Measurements from ENCODE around the gene LRRC66.

DNA sequence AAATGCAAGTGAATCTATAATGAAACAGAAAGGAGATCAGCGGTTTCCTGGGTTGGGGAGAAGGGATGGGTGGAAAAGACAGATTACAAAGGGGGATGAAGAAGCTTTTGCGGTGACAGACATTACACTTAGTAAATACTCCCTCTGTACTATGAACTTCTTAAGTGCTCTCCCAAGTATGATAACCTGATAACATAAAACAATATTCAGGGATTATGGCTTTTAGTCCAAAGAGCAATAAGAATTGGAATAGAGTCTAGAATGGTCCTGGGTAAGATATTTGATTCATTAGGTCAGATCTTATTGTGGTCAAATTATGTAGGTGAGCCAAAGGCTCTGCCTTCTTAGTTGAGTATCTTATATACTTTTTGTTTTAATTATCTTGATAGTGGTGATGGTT lies 9.2 kb downstream of the LRRC66 start:
- TF ChIP-seq, protein P1, sequence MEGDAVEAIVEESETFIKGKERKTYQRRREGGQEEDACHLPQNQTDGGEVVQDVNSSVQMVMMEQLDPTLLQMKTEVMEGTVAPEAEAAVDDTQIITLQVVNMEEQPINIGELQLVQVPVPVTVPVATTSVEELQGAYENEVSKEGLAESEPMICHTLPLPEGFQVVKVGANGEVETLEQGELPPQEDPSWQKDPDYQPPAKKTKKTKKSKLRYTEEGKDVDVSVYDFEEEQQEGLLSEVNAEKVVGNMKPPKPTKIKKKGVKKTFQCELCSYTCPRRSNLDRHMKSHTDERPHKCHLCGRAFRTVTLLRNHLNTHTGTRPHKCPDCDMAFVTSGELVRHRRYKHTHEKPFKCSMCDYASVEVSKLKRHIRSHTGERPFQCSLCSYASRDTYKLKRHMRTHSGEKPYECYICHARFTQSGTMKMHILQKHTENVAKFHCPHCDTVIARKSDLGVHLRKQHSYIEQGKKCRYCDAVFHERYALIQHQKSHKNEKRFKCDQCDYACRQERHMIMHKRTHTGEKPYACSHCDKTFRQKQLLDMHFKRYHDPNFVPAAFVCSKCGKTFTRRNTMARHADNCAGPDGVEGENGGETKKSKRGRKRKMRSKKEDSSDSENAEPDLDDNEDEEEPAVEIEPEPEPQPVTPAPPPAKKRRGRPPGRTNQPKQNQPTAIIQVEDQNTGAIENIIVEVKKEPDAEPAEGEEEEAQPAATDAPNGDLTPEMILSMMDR (IDR thresholded peaks at IDR 0.05; ENCODE audit: poor library complexity, severe bottlenecking) = no peak
- TF ChIP-seq SMC3 (conservative IDR thresholded peaks at IDR 0.05; ENCODE audit: poor library complexity) (no peak), POLR2AphosphoS5 (IDR thresholded peaks at IDR 0.05) (no peak), EZH2 (IDR thresholded peaks at IDR 0.05; ENCODE audit: borderline replicate concordance, insufficient read depth, low read length, poor library complexity, severe bottlenecking) (no peak), RAD21 (conservative IDR thresholded peaks at IDR 0.05) (no peak), EP300 (conservative IDR thresholded peaks at IDR 0.05; ENCODE audit: poor library complexity, severe bottlenecking) (no peak), TAF1 (IDR thresholded peaks at IDR 0.05; ENCODE audit: low read depth) (no peak)
